ENCODE results near the gene ADPRH.

- TF ChIP-seq CTCF (IDR thresholded peaks at IDR 0.05) (no peak), POLR2A (IDR thresholded peaks at IDR 0.05) (no peak)
Measured at GRCh38 chr3:119616056-119616455, 36.8 kb downstream of the ADPRH start.
